WERI-Rb-1 (cell line): ENCODE measurements around the gene CAMK4.

Experiments
- DNase-seq: peaks from one replicate; pipeline ENCODE4 v3.0.0-alpha.2; 2020
- H3K27ac ChIP-seq: fragments of 250-450 bp; sonication (Bioruptor Pico); 2 replicates; pipeline ENCODE4 v1.5.1; 2020; ENCODE audit warnings: mild to moderate bottlenecking, moderate library complexity
- H3K27me3 ChIP-seq: fragments of 250-450 bp; sonication (Bioruptor Pico); 2 replicates; pipeline ENCODE4 v1.5.1; 2021; ENCODE audit warnings: mild to moderate bottlenecking, low read depth, moderate library complexity; ENCODE audit not compliant: insufficient read depth, severe bottlenecking
- H3K36me3 ChIP-seq: fragments of 250-450 bp; sonication (Bioruptor Pico); 2 replicates; pipeline ENCODE4 v1.5.1; 2020; ENCODE audit warnings: mild to moderate bottlenecking, moderate library complexity
- H3K4me3 ChIP-seq: 2 replicates; pipeline ENCODE4 v1.5.1; 2011; ENCODE audit warnings: low read depth, mild to moderate bottlenecking, control low read depth, low read length
- H3K9me3 ChIP-seq: fragments of 250-450 bp; sonication (Bioruptor Pico); 2 replicates; pipeline ENCODE4 v1.5.1; 2021; ENCODE audit warnings: mild to moderate bottlenecking, moderate library complexity; ENCODE audit not compliant: severe bottlenecking
- CTCF ChIP-seq: IDR thresholded peaks from 2 replicates; pipeline ENCODE4 v1.5.1; 2011; ENCODE audit warnings: low read depth, mild to moderate bottlenecking, control low read depth, inconsistent platforms, low read length

CAMK4 gene

DNA sequence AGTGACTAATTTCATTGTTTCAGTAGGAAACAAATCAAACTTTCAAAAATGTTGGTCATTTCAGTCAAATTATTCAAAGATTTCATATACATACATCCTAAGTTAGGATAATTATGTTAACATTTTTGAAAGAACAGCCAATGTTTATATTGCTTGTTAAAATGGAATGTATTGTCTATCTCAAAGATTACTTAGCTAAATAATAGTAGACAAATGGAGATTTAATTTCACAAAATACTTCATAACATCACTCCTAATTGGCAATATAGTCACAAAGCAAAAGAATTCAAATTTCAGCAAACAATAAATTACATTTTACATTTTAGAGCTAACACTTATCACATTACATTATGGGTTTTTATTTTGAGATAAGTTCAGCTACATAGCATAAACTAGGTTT is 262.7 kb downstream of the CAMK4 start:
- H3K4me3 ChIP-seq = no peak overlapping the region
- TF ChIP-seq CTCF = no peak
- H3K27me3 ChIP-seq = no peaks in the 10 kb centered on the region
- H3K27ac ChIP-seq = no peak overlapping the region
- H3K9me3 ChIP-seq = no peaks in the 10 kb centered on the region
- H3K36me3 ChIP-seq = no peaks in the 10 kb centered on the region
- no peak for DNase-seq

GRCh38 chr5:111488353-111488752 is 264.2 kb downstream of the CAMK4 start:
- H3K9me3 ChIP-seq = no peaks in the 10 kb centered on the region
- H3K36me3 ChIP-seq = no peaks in the 10 kb centered on the region
- H3K27me3 ChIP-seq = no peaks in the 10 kb centered on the region
- no peak overlapping the region for H3K27ac ChIP-seq
- no peak for TF ChIP-seq CTCF
- DNase-seq = no peak
- no peak overlapping the region for H3K4me3 ChIP-seq

DNA sequence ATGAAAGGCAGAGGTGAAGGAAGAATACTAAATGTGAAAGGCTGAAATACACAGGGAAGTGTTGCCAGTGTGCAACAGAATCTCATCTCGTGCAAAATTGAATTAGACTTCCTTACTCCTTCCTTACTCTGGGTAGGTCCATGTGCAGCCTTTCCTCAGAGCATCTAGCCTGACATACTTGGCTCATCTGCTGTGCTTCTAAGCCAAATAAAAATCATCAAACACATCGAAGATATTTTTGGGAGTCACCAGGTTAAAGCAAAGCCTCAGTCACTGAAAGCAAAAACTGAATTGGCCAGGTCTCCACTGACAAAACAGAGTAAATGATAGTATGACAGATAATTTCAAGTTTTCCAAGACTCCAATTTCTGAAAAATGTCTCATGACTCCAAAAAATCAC is 268.8 kb downstream of the CAMK4 start:
- no peak for TF ChIP-seq CTCF
- no peak for DNase-seq
- no peak overlapping the region for H3K4me3 ChIP-seq
- H3K27me3 ChIP-seq = no peaks in the 10 kb centered on the region
- no peaks in the 10 kb centered on the region for H3K9me3 ChIP-seq
- H3K36me3 ChIP-seq = peaks cover 5% of the 10 kb centered on the region
- H3K27ac ChIP-seq = no peak overlapping the region

DNA sequence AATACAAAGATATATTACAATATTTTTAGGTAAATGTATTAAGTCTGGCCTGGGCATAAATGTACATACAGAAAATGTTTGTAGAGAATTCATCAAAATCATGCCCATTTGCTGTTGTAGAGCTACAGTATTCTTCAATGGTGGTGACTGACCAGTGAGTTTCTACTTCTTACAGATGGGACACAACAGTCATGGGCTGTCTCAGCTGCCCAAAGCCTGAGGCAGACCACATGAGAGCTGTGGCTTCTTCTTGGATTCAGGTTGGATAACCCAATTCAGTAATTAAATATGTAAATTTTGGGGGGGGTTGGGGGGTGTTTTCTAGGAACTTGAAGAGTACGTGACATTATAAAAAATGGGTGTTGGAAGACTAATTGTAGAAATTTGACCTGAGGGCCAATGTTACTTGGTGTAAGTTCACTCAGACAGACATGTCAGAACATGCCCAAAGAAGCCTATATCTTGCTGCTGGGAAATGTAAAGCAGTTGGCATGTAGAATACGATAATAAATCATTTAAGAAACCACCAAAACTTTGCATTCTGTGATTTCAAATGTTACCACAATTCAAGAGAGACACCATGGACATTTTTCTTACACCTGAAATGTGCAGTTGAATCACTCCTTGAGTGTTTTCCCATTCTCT is 270.3 kb downstream of the CAMK4 start:
- Histone ChIP-seq H3K4me3 (no peak overlapping the region), H3K9me3 (no peaks in the 10 kb centered on the region), H3K36me3 (peaks cover 11% of the 10 kb centered on the region), H3K27ac (peak overlapping the region; percentile 67), H3K27me3 (no peaks in the 10 kb centered on the region)
- TF ChIP-seq CTCF = no peak
- DNase-seq = no peak

DNA sequence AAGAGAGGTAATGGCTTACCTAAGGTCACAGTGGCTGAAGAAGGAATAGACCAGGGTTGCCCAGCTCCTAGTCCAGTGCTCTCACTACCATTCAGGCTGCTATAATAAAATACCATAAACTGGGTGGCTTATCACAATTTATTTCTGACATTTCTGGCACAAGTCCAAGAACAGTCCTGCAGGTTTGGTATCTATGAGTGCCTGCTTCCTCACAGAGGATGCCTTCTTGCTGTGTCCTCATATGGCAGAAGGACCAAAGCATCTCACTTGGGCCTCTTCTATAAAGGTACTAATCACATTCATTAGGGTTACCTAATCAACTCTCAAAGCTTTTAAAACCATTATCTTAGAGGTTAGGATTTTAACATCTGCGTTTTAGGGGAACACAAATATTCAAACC is 271.0 kb downstream of the CAMK4 start:
- peak overlapping the region; percentile 67 for H3K27ac ChIP-seq

More for the DNA sequence above, 271.0 kb downstream of the CAMK4 start:
- no peak for TF ChIP-seq CTCF
- H3K36me3 ChIP-seq = peaks cover 16% of the 10 kb centered on the region
- no peak overlapping the region for H3K4me3 ChIP-seq
- no peaks in the 10 kb centered on the region for H3K27me3 ChIP-seq
- DNase-seq = no peak
- H3K9me3 ChIP-seq = no peaks in the 10 kb centered on the region
